Skeletal muscle tissue (tissue), 1 donor: ENCODE data around the gene TFAP2B. TPM values are rescaled to one million over a fixed set of nuclear protein-coding genes. Genes with fewer than 3 reads are reported as not detected.

Experiments
- total RNA-seq: library from RNA; depleted of rRNA; stranded (reverse); fragments of >200 nt; gene quantifications from one replicate; pipeline ENCODE4 v1.2.3, GENCODE V29; 2014

TFAP2B gene
- total RNA-seq, 1 donor from 2014 or later = not detected

Other genes starting within 250 kb of the TFAP2B start
- not detected for gene TFAP2D, start 105.3 kb upstream of the TFAP2B start, total RNA-seq